ENCODE results near the gene TMPRSS9. TPM values are rescaled to one million over a fixed set of nuclear protein-coding genes. Genes with fewer than 3 reads are reported as not detected.

Gene TMPRSS9
- polyA plus RNA-seq, 1 donor from 2014 or later, result not detected

- H3K79me2 ChIP-seq (replicated peaks; ENCODE audit: insufficient read depth, low read length), result peaks cover 52% of the 10 kb centered on the region
- no peaks in the 10 kb centered on the region for H3K36me3 ChIP-seq (ENCODE audit: insufficient read depth, low read length)
- peak overlapping the region; percentile 6 for H3K4me2 ChIP-seq (ENCODE audit: low read length)
- no peak overlapping the region for H3K27ac ChIP-seq (ENCODE audit: low read length)
- no peaks in the 10 kb centered on the region for H3K27me3 ChIP-seq (ENCODE audit: insufficient read depth, low read depth, low read length)
- H3K9me2 ChIP-seq (ENCODE audit: insufficient read depth, low read length), result no peaks in the 10 kb centered on the region
- H3K9me3 ChIP-seq (ENCODE audit: low read length), result no peaks in the 10 kb centered on the region
- H3K9ac ChIP-seq (ENCODE audit: low read length), result peak overlapping the region; percentile 26
- H2AFZ ChIP-seq (ENCODE audit: low read depth, low read length), result no peak overlapping the region
- peak overlapping the region; percentile 34 for H3K4me3 ChIP-seq (ENCODE audit: low read length)
- TF ChIP-seq CTCF (IDR thresholded peaks at IDR 0.05; ENCODE audit: poor library complexity, severe bottlenecking) (no peak), POLR2AphosphoS5 (IDR thresholded peaks at IDR 0.05) (no peak), REST (IDR thresholded peaks at IDR 0.05; ENCODE audit: borderline replicate concordance) (no peak), TAF1 (IDR thresholded peaks at IDR 0.05; ENCODE audit: low read depth) (no peak), RAD21 (conservative IDR thresholded peaks at IDR 0.05) (no peak), EZH2 (IDR thresholded peaks at IDR 0.05; ENCODE audit: borderline replicate concordance, insufficient read depth, low read length, poor library complexity, severe bottlenecking) (no peak), SMC3 (conservative IDR thresholded peaks at IDR 0.05; ENCODE audit: poor library complexity) (no peak), MXI1 (conservative IDR thresholded peaks at IDR 0.05; ENCODE audit: poor library complexity, severe bottlenecking) (no peak), EP300 (conservative IDR thresholded peaks at IDR 0.05; ENCODE audit: poor library complexity, severe bottlenecking) (no peak)
- no peaks in the 10 kb centered on the region for H3F3A ChIP-seq (ENCODE audit: insufficient read depth, low read length, poor library complexity, severe bottlenecking)
- H4K20me1 ChIP-seq (ENCODE audit: insufficient read depth), result no peaks in the 10 kb centered on the region
These were observed 27.6 kb upstream of the TMPRSS9 start for GRCh38 chr19:2332341-2333026.

GRCh38 chr19:2333027-2333806 lies 26.8 kb upstream of the TMPRSS9 start:
- no peak overlapping the region for H3K9ac ChIP-seq (ENCODE audit: low read length)
- H3K4me3 ChIP-seq (ENCODE audit: low read length), result no peak overlapping the region
- no peak overlapping the region for H2AFZ ChIP-seq (ENCODE audit: low read depth, low read length)
- TF ChIP-seq REST (IDR thresholded peaks at IDR 0.05; ENCODE audit: borderline replicate concordance) (no peak), EP300 (conservative IDR thresholded peaks at IDR 0.05; ENCODE audit: poor library complexity, severe bottlenecking) (no peak), CTCF (IDR thresholded peaks at IDR 0.05; ENCODE audit: poor library complexity, severe bottlenecking) (no peak), POLR2AphosphoS5 (IDR thresholded peaks at IDR 0.05) (no peak), EZH2 (IDR thresholded peaks at IDR 0.05; ENCODE audit: borderline replicate concordance, insufficient read depth, low read length, poor library complexity, severe bottlenecking) (no peak), TAF1 (IDR thresholded peaks at IDR 0.05; ENCODE audit: low read depth) (no peak)
- no peaks in the 10 kb centered on the region for H3F3A ChIP-seq (ENCODE audit: insufficient read depth, low read length, poor library complexity, severe bottlenecking)
- H3K27me3 ChIP-seq (ENCODE audit: insufficient read depth, low read depth, low read length), result no peaks in the 10 kb centered on the region
- no peaks in the 10 kb centered on the region for H3K9me2 ChIP-seq (ENCODE audit: insufficient read depth, low read length)
- peaks cover 50% of the 10 kb centered on the region for H3K79me2 ChIP-seq (replicated peaks; ENCODE audit: insufficient read depth, low read length)
- no peak overlapping the region for H3K4me2 ChIP-seq (ENCODE audit: low read length)
- no peaks in the 10 kb centered on the region for H3K9me3 ChIP-seq (ENCODE audit: low read length)
- no peaks in the 10 kb centered on the region for H4K20me1 ChIP-seq (ENCODE audit: insufficient read depth)
- H3K27ac ChIP-seq (ENCODE audit: low read length), result no peak overlapping the region
- no peaks in the 10 kb centered on the region for H3K36me3 ChIP-seq (ENCODE audit: insufficient read depth, low read length)

All from neural cell (in vitro differentiated cells).